Measurements from ENCODE around the gene FADD.
"Not testable (repeated sequence)": the region's sequence is repeated elsewhere in the genome, so short reads cannot be mapped to it uniquely, and the experiment has no call there.

Gene FADD

GRCh38 chr11:70182266-70182665, 20.8 kb upstream of the FADD start:
- no peak for ATAC-seq

- ATAC-seq = no peak
These were observed 20.1 kb upstream of the FADD start for GRCh38 chr11:70183032-70183431.

- ATAC-seq = no peak
These were observed 19.5 kb upstream of the FADD start for GRCh38 chr11:70183483-70184176.

- no peak for ATAC-seq
These were observed 18.7 kb upstream of the FADD start for GRCh38 chr11:70184396-70184795.

- ATAC-seq = no peak
These were observed 17.6 kb upstream of the FADD start for GRCh38 chr11:70185348-70186055.

- no peak for ATAC-seq
These were observed 16.7 kb upstream of the FADD start for GRCh38 chr11:70186420-70186819.

- ATAC-seq = no peak
These were observed 16.2 kb upstream of the FADD start for GRCh38 chr11:70186936-70187335.

- ATAC-seq = no peak
These were observed 15.3 kb upstream of the FADD start for GRCh38 chr11:70187771-70188170.

GRCh38 chr11:70189622-70190021, 13.5 kb upstream of the FADD start:
- no peak for ATAC-seq

- peak in 1 of 2 donors; percentile 60 for ATAC-seq
These were observed 11.5 kb upstream of the FADD start for GRCh38 chr11:70191495-70192140.

GRCh38 chr11:70192666-70193410, 10.3 kb upstream of the FADD start:
- no peak for ATAC-seq

GRCh38 chr11:70193411-70194292, 9.4 kb upstream of the FADD start:
- ATAC-seq = no peak

- ATAC-seq = no peak
These were observed 8.0 kb upstream of the FADD start for GRCh38 chr11:70194792-70195791.

GRCh38 chr11:70200212-70200844, 2.8 kb upstream of the FADD start:
- no peak for ATAC-seq

GRCh38 chr11:70201047-70201446, 2.0 kb upstream of the FADD start:
- not testable (repeated sequence) for ATAC-seq

GRCh38 chr11:70201882-70202861, 924 bp upstream of the FADD start:
- ATAC-seq = no peak

GRCh38 chr11:70203751-70204465, 812 bp downstream of the FADD start:
- peak; percentile 80 to 81 for ATAC-seq

GRCh38 chr11:70204466-70204799, 1.3 kb downstream of the FADD start:
- ATAC-seq = peak; percentile 25 to 46
